Measurements from ENCODE around the gene DGKA. TPM values are rescaled to one million over a fixed set of nuclear protein-coding genes. Genes with fewer than 3 reads are reported as not detected.
A peak's percentile ranks its signal among the peaks of the same experiment; 100 is the strongest.

DGKA gene
- total RNA-seq, 1 donor from 2014 or later = 108 TPM

DNA sequence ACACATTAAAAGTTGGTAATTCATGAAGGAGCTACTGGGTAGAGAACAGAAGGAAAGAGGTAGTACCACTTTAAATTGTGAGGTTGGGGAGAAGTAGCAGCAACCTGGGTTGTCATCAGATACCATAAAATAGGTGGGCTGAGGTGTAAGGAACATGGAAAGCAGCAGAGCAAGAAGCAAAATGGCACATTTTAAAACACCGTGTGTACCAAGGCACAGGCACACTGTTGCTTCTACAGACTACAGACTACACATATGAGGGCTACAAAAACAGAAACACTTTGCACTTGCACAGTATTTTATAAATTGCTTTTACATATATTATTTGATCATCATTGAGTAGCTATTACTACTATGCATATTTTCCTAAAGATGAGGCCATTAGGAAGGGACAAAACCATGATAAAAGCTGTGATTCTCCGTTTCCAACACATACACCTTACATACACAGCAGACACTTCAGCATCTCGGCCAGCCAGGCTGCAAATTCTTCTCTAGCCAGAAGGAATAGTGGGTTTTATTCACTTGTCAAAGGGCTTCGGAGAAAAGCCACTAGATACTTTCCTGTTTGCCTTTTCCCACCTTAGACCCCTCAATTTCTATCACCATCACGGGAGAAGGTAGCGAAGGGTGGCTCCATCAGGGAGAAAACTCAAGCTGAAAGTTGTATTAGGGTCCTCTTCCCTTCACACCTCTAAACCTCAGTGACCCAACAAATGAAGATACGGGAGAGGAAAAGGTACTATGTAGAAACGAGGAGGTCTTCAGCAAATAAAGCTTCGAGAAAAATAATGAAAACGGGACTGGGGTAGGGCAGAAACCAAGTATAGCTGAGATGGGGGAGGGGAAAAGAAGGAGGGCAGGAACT lies 4.9 kb upstream of the DGKA start:
- H3K27ac ChIP-seq (ENCODE audit: low read depth, low read length) = peak overlapping the region; percentile 88
- no peak for FAIRE-seq
- H3K4me1 ChIP-seq (ENCODE audit: insufficient read depth, low read length) = peaks cover 18% of the 10 kb centered on the region
- TF ChIP-seq EZH2 (IDR thresholded peaks at IDR 0.05; ENCODE audit: insufficient read depth, low read length) = no peak
- TF ChIP-seq, protein P1, sequence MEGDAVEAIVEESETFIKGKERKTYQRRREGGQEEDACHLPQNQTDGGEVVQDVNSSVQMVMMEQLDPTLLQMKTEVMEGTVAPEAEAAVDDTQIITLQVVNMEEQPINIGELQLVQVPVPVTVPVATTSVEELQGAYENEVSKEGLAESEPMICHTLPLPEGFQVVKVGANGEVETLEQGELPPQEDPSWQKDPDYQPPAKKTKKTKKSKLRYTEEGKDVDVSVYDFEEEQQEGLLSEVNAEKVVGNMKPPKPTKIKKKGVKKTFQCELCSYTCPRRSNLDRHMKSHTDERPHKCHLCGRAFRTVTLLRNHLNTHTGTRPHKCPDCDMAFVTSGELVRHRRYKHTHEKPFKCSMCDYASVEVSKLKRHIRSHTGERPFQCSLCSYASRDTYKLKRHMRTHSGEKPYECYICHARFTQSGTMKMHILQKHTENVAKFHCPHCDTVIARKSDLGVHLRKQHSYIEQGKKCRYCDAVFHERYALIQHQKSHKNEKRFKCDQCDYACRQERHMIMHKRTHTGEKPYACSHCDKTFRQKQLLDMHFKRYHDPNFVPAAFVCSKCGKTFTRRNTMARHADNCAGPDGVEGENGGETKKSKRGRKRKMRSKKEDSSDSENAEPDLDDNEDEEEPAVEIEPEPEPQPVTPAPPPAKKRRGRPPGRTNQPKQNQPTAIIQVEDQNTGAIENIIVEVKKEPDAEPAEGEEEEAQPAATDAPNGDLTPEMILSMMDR (IDR thresholded peaks at IDR 0.05; ENCODE audit: insufficient read depth, low read depth, low read length) = no peak
- H4K20me1 ChIP-seq (ENCODE audit: insufficient read depth, low read length) = peaks cover 5% of the 10 kb centered on the region
- Mint-ChIP-seq H3K4me1 (ENCODE audit: low read depth, unreplicated experiment) (peaks cover 31% of the 10 kb centered on the region), H3K27ac (ENCODE audit: unreplicated experiment) (peak overlapping the region; percentile 96), H3K36me3 (ENCODE audit: low read depth, unreplicated experiment) (peaks cover 3% of the 10 kb centered on the region), H3K4me3 (ENCODE audit: unreplicated experiment) (peak overlapping the region; percentile 99), H3K27me3 (ENCODE audit: low read depth, unreplicated experiment) (no peaks in the 10 kb centered on the region), H3K9me3 (ENCODE audit: unreplicated experiment) (no peaks in the 10 kb centered on the region)
- peak overlapping the region; percentile 78 for H2AFZ ChIP-seq (ENCODE audit: low read depth, low read length)
- H3K36me3 ChIP-seq (ENCODE audit: insufficient read depth, low read length) = peaks cover 5% of the 10 kb centered on the region
- H3K27me3 ChIP-seq (ENCODE audit: insufficient read depth, low read length) = no peaks in the 10 kb centered on the region
- no peak for DNase-seq (ENCODE audit: low read depth)
- peak overlapping the region; percentile 92 for H3K4me3 ChIP-seq (ENCODE audit: insufficient read depth, low read depth, low read length)
- peaks cover 67% of the 10 kb centered on the region for H3K79me2 ChIP-seq (ENCODE audit: insufficient read depth, low read length)
- peak overlapping the region; percentile 98 for H3K4me2 ChIP-seq (ENCODE audit: low read length)
- no peaks in the 10 kb centered on the region for H3K9me3 ChIP-seq (ENCODE audit: insufficient read depth, low read depth, low read length)
- peak overlapping the region; percentile 94 for H3K9ac ChIP-seq (ENCODE audit: low read length)

DNA sequence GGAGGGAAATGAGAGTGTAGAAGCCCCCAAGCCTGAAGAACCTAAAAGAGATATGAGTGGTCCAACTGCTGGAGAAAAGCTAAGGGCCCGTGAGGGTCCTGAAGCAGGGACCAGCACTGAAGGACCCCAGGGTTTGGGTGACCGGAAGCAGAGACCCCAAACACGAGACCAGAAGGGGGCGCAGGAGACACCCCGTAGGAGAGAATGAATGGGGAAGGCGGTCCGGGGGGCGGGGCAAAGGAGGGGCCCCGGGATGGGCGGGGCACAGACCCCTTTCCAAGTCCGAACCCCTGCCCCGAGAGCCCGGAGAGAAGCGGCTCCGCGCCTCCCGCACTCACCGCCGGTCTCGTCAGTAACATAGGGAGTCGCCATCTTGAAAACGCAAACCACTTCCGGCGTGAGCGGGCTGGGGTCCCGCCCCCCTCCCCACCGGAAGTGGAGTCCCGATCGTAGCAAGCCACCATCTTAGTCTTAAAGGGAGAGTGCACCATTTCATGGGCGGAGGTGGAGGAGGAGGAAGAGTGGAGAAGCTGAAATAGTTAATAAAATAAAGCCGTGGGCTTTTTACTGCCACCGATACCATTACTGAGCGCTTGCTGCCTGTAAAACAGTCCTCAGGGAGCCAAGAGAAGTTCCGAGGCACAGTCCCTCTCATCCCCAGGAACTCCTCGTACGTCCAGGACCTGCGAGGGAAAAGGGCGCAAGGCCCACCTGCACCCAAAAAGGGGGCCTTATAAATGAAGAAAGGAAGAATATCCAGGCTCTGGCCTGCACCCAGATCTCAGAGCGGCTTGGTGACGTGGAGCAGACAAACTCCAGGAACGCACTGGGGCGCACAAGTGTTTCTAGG lies 4.0 kb upstream of the DGKA start:
- FAIRE-seq (no peak), DNase-seq (ENCODE audit: low read depth) (peak; percentile 83)
- Mint-ChIP-seq H3K9me3 (ENCODE audit: unreplicated experiment) (no peaks in the 10 kb centered on the region), H3K4me3 (ENCODE audit: unreplicated experiment) (peak overlapping the region; percentile 99), H3K36me3 (ENCODE audit: low read depth, unreplicated experiment) (peaks cover 3% of the 10 kb centered on the region), H3K27me3 (ENCODE audit: low read depth, unreplicated experiment) (no peaks in the 10 kb centered on the region), H3K4me1 (ENCODE audit: low read depth, unreplicated experiment) (peaks cover 36% of the 10 kb centered on the region), H3K27ac (ENCODE audit: unreplicated experiment) (peak overlapping the region; percentile 96)
- Histone ChIP-seq H3K27ac (ENCODE audit: low read depth, low read length) (peak overlapping the region; percentile 88), H4K20me1 (ENCODE audit: insufficient read depth, low read length) (peaks cover 5% of the 10 kb centered on the region), H3K27me3 (ENCODE audit: insufficient read depth, low read length) (no peaks in the 10 kb centered on the region), H3K9ac (ENCODE audit: low read length) (peak overlapping the region; percentile 94), H3K4me3 (ENCODE audit: insufficient read depth, low read depth, low read length) (peak overlapping the region; percentile 92), H3K4me2 (ENCODE audit: low read length) (peak overlapping the region; percentile 98), H3K9me3 (ENCODE audit: insufficient read depth, low read depth, low read length) (no peaks in the 10 kb centered on the region), H2AFZ (ENCODE audit: low read depth, low read length) (peak overlapping the region; percentile 78), H3K79me2 (ENCODE audit: insufficient read depth, low read length) (peaks cover 59% of the 10 kb centered on the region), H3K36me3 (ENCODE audit: insufficient read depth, low read length) (peaks cover 3% of the 10 kb centered on the region), H3K4me1 (ENCODE audit: insufficient read depth, low read length) (peaks cover 23% of the 10 kb centered on the region)
- TF ChIP-seq, protein P1 (IDR thresholded peaks at IDR 0.05; ENCODE audit: insufficient read depth, low read depth, low read length) = peak; percentile 51
- TF ChIP-seq EZH2 (IDR thresholded peaks at IDR 0.05; ENCODE audit: insufficient read depth, low read length) = no peak
